ENCODE measurements around the gene TMEM167B. TPM values are rescaled to one million over a fixed set of nuclear protein-coding genes. Genes with fewer than 3 reads are reported as not detected.
"Not testable (repeated sequence)": the region's sequence is repeated elsewhere in the genome, so short reads cannot be mapped to it uniquely, and the experiment has no call there.

TMEM167B gene
- total RNA-seq: 10 to 100 TPM; 24.0 to 54.9 TPM

DNA sequence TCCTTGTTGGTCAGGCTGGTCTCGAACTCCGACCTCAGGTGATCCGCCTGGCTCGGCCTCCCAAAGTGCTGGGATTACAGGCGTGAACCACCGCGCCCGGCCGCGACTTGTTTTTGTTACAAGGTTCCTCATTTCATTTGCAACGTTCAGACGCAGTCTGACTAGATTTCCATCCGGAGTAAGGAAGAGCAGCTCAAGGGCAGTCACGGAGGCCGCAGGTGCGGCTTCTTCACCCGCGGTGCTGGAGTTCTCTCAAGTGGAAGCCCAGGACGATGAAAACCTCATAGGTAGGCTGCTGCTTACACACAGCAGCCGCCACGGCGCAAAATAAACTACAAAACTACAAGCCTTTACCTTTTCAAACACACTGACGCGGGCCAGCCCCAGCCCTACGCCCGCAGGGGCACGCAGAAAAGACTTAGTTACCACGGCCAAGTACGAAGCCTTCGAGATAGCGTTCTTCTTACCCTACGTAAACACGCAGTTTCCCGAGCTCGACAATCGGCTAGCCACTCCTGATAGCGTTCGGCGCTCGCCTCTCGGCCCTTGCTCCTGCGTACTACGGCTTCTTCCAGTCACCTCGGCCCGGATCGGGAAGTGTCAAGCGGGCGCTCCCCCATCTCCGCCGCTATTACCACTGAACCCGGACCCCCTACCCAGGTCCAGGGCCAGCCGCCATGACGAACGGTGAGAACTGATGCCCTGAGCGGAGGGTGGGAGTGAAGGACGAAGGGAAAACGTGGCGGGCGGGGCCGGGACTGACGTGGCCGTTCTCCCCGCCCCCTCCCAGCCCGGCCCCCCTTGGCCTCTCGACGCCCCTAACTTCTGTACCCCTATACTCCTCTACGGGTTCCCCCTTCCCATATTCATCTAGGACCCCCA lies at the start of gene TMEM167B:
TMEM167B (plus strand) TSS at position 569 of the 882 bp plus-strand sequence; CDS start at position 678, 109 bp downstream.
- DNase-seq (ENCODE audit: low spot score in 2 of 2) (peak; percentile 84 to 88), ATAC-seq (peak; percentile 91 to 95)
- H3K9me3 Mint-ChIP-seq: no peaks in the 10 kb centered on the region

DNA sequence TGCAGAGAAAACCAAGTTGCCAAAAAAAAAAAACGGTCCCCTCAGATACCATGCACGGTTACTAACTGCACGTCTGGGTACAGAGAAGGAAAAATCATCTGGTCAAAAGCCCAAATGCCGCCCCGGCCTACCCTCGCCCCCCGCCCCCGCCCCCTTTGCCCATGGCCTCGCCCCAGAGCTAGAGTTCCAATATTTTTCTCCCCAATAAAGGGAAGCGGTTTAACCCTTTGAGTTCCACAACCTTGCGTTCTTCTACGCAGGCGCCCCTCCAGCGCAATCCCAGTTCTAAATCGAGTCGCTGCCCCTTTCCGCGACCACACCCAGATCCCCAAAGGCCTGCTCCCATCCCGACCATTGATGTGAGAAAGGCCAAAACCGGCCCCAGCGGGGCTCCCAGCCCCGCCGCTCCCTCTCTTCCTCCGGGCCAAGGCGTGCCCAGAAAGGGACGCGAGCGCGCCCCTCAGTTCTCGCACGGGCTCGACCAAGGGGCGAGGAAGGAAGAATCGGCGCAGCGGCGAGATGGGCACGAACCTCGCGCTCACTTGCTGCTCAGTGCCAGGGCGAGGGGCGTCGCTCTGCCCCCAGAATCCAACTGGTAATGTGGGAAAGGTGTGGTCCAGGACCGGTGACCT lies 49.5 kb upstream of the TMEM167B start:
- H3K27ac Mint-ChIP-seq: peak overlapping the region; percentile 81 to 85
- ATAC-seq: peak; percentile 12 to 22
- no peak for DNase-seq (ENCODE audit: low spot score in 2 of 2)
- H3K9me3 Mint-ChIP-seq: no peaks in the 10 kb centered on the region
- H3K36me3 Mint-ChIP-seq: no peaks in the 10 kb centered on the region

More for the DNA sequence above, at the start of gene TMEM167B:
- Mint-ChIP-seq H3K36me3 (peaks cover 18 to 22% of the 10 kb centered on the region in 2 donors), H3K27ac (peak within 1 kb of the TSS; percentile 97)

DNA sequence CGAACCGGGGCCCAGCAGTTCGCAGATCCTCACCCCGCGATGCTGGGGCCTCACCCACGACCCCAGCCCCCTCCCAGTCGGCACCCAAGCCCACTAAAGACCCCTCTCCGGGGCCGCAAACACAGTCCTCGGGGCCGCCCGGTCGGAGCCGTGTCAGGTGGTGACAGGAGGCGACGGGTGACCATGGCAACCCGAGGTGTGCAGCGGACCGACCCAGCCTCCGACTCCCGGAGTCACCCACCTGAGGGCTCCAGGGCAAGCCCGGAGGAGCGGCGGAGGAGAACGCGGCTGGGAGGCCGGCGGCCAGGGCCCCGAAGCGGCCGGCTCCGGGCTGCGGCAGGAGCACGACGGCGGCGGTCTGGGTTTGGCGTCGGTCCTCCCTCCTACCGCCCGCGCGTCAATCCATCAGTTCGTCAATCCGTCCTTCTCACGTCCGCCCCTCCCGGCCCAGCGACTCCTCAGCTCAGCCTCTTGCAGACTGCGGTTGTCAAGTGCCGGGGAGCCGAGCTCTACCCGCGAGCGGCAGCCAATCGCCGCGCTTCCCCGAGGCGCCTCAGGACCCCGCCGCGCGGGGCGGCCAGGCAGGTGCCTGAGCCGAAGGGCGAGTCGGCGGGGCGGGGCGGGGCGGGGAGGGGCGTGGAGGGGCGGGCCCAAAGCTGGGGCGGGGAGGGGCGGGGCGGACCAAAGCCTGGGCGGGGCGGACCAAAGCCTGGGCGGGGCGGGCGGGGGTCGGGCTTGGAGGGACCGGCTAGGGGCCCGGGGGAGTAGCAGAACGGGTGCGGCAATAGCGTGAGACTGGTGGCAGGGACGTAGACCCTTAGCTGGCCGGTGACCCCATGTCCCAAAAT lies 48.7 kb upstream of the TMEM167B start, which contains the start of gene WDR47:
WDR47 (minus strand) TSS at position 482 of the 848 bp plus-strand sequence. CDS start 18,590 bp downstream, outside the sequence.
- DNase-seq (ENCODE audit: low spot score in 2 of 2): peak; percentile 95 to 96
- no peaks in the 10 kb centered on the region for H3K9me3 Mint-ChIP-seq
- no peaks in the 10 kb centered on the region for H3K36me3 Mint-ChIP-seq
- ATAC-seq: peak; percentile 97 to 98
- H3K27ac Mint-ChIP-seq: peak within 1 kb of the TSS; percentile 85 to 88

DNA sequence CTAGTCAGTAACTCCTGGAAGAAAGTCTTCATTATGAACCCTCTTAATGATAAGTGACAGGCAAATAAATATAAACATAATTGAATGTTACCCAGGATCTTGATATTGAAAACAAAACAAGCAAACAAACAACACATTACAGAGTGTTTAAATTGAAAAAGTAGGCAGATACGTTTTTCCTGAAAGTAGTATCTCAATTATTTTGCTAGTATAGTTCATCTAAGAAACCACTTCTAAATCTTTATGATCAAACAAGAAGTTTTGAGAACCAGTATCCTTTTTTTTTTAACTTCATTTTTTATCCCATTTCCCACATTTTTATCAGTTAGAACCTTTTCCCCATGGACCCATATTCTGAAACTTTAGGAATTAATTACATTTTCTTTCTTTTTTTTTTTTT lies 45.0 kb upstream of the TMEM167B start:
- ATAC-seq: no peak
- Mint-ChIP-seq H3K36me3 (no peaks in the 10 kb centered on the region), H3K9me3 (no peaks in the 10 kb centered on the region), H3K27ac (no peak overlapping the region)
- DNase-seq (ENCODE audit: low spot score in 2 of 2): no peak

DNA sequence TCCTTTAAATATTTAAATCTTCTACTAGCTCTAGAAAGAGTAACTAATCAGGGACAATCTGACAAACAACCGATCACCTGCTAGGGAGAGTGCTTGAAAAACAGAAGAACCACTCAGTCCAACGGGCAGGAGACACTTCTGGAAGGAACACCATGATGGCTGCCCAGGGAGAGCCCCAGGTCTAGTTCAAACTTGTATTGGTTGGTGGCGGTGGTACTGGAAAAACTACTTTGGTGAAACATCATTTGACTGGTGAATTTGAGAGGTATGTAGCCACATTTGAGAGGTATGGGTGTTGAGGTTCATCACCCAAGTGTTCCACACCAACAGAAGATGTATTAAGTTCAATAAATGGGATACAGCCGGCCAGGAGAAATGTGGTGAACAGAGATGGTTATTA lies 43.9 kb upstream of the TMEM167B start:
- ATAC-seq: no peak
- no peak overlapping the region for H3K27ac Mint-ChIP-seq
- no peaks in the 10 kb centered on the region for H3K36me3 Mint-ChIP-seq
- no peak for DNase-seq (ENCODE audit: low spot score in 2 of 2)
- H3K9me3 Mint-ChIP-seq: no peaks in the 10 kb centered on the region

DNA sequence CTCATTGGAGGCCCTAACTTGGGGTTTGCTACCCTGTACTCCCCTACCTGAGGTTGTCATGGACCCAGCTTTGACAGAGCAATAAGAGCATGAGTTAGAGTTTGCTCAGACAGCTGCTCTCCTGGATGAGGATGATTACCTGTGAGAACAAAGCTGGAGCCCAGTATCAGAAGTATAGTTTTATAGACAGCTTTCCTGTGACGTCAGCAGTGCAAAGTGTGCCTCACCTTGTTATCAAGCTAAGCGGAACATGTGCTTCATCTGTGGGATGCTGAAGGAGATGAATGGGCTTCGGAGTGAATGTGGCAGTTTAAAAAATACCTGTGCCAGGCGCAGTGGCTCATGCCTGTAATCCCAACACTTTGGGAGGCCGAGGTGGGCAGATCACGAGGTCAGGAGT lies 43.2 kb upstream of the TMEM167B start:
- H3K36me3 Mint-ChIP-seq: no peaks in the 10 kb centered on the region
- no peaks in the 10 kb centered on the region for H3K9me3 Mint-ChIP-seq
- ATAC-seq (no peak), DNase-seq (ENCODE audit: low spot score in 2 of 2) (no peak)
- H3K27ac Mint-ChIP-seq: no peak overlapping the region

DNA sequence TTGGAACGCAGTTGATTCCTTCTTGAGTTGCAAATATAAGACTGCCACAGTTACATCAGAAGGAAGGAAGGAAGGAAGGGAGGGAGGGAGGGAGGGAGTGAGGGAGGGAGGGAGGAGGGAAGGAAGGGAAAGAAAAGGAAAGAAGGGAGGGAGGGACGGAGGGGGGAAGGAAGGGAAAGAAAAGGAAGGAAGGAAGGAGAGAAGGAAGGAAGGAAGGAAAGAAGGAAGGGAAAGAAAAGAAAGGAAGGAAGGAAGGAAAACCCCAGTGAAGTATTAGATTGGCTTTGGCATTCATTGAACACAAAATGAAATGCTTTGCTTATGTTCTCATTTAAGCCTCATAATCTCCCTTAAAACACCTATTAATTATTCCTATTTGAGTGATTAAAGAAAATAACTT lies 42.2 kb upstream of the TMEM167B start:
- Mint-ChIP-seq H3K9me3 (no peaks in the 10 kb centered on the region), H3K27ac (no peak overlapping the region), H3K36me3 (no peaks in the 10 kb centered on the region)
- no peak for ATAC-seq
- DNase-seq (ENCODE audit: low spot score in 2 of 2): no peak

DNA sequence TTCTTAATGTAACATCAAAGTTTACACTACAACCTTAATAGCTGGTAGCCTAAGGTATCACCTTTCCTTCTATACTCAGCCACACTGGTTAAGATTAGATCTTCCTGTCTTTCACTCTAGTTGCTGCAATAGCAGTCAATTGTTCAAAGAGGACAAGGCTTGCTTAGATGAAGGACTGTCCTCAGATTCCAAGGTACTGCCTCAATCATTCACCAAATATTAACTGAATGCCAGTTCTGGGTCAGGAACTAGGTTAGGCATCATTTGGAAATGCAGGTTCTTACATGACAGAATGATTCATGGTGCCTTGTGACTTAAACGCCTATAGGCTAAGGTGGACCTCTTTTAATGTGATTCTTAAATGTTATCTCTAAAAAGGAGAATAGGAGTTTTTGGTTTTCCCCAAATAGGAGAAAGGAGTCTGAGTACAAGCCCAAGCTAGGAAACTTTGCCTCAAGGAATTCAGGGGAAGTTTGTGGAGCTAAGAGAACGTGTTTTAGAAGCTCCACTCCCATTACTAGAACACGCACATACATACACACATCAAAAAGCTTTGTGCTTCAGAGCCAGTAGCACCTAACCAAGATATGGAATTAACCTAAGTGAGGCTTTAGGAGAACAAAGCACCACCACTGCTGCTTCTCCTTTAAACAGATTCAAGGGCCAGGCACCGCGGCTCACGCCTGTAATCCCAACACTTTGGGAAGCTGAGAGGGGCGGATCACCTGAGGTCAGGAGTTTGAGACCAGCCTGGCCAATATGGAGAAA lies 40.2 kb upstream of the TMEM167B start:
- no peak for ATAC-seq
- no peak for DNase-seq (ENCODE audit: low spot score in 2 of 2)
- no peaks in the 10 kb centered on the region for H3K36me3 Mint-ChIP-seq
- no peak overlapping the region for H3K27ac Mint-ChIP-seq
- H3K9me3 Mint-ChIP-seq: no peaks in the 10 kb centered on the region

DNA sequence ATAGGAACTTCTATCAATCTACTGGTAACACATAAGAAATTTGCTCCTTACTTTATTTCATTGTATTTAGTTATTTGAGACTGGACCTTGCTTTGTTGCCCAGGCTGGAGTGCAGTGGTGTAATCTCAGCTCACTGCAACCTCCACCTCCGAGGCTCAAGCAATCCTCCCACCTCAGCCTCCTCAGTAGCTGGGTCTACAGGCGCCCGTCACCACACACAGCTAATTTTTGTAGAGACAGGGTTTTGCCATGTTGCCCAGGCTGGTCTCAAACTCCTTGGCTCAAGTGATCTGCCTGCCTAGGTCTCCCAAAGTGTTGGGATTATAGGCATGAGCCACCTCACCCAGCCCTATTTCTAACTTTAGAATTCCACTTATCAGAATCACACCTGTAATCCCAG lies 38.4 kb upstream of the TMEM167B start:
- H3K36me3 Mint-ChIP-seq; H3K27ac Mint-ChIP-seq; ATAC-seq; DNase-seq (ENCODE audit: low spot score in 2 of 2); H3K9me3 Mint-ChIP-seq: not testable (repeated sequence)

DNA sequence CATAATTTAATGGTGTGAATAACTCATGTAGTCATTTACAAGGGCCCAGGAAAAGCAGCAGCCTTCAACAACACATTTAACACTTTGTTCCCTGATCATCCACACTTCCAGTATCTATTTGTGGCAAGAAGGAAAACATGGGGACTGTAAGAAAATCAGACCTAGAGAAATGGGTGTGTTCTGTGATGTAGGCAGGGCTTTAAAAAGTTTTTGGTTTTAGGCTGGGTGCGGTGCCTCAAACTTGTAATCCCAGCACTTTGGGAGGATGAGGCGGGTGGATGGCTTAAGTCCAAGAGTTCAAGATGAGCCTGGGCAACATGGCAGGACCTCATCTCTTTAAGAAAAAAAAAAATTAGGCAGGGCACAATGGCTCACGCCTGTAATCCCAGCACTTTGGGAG lies 34.5 kb upstream of the TMEM167B start:
- Mint-ChIP-seq H3K27ac (no peak overlapping the region), H3K9me3 (no peaks in the 10 kb centered on the region), H3K36me3 (no peaks in the 10 kb centered on the region)
- ATAC-seq (no peak), DNase-seq (ENCODE audit: low spot score in 2 of 2) (no peak)

DNA sequence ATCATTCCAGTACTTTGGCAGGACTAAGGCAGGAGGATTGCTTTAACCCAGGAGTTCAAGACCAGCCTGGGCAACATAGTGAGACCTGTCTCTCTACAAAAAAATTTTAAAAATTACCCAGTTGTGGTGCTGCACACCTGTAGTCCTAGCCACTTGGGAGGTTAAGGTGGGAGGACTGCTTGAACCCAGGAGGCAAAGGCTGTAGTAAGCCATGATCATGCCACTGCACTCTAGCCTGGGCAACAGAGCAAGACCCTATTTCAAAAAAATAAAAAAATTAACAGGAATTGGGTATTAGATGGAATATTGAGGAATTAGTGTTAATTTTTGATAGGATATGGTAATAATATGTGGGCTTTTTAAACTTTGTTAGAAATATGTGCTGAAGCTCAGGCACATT lies 31.5 kb upstream of the TMEM167B start:
- no peak overlapping the region for H3K27ac Mint-ChIP-seq
- DNase-seq (ENCODE audit: low spot score in 2 of 2): no peak
- ATAC-seq: no peak
- H3K36me3 Mint-ChIP-seq: no peaks in the 10 kb centered on the region
- H3K9me3 Mint-ChIP-seq: no peaks in the 10 kb centered on the region

DNA sequence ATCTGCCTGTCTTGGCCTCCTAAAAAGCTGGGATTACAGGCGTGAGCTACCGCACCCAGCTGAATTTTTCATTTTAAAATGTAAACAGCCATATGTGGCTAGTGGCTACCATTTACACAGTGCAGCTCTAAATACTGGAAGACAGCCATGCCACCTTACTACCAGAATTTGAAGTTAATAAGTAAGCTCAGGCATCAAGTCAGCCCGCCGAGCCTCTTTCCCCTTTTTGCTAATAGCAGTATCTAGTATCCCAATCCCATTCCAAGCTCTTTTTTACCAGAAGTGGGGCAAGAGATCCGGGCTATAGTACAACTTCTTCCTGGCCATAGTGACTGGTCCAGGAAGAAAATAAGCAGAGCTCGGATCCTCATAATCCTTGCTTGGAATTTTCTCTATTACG lies 29.9 kb upstream of the TMEM167B start:
- H3K9me3 Mint-ChIP-seq: no peaks in the 10 kb centered on the region
- H3K27ac Mint-ChIP-seq: no peak overlapping the region
- ATAC-seq (no peak), DNase-seq (ENCODE audit: low spot score in 2 of 2) (no peak)
- no peaks in the 10 kb centered on the region for H3K36me3 Mint-ChIP-seq

DNA sequence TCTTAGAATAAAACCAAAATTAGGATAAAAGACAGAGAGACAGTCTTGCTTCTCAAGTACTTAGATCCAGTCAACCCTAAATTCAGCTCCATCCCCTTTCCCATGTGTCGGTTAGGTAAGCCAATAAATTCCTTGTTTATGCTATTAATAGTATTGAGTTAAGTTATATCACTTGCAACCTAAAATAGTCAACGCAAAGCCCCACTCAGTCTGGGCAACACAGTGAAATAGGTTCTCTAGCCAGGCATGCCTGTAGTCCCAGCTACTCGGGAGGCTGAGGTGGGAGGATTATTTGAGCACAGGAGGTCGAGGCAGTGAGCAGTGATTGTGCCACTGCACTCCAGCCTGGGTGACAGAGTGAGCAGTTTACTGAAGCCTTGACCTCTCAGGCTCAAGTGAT lies 29.4 kb upstream of the TMEM167B start:
- H3K9me3 Mint-ChIP-seq: no peaks in the 10 kb centered on the region
- no peaks in the 10 kb centered on the region for H3K36me3 Mint-ChIP-seq
- DNase-seq (ENCODE audit: low spot score in 2 of 2): no peak
- no peak overlapping the region for H3K27ac Mint-ChIP-seq
- ATAC-seq: no peak

DNA sequence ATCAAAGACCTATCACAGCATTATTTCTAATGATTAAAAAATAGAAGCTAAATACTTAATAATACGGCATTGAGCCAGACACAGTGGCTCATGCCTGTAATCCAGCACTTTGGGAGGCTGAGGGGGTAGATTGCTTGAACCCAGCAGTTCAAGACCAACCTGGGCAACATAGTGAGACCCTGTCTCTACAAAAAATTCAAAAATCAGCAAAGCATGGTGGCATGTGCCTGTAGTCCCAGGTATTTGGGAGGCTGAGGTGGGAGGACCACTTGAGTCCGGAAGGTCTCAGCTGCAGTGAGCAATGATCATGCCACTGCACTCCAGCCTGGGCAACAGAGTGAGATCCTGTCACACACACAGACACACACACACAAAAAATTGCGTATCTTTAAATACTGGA lies 25.4 kb upstream of the TMEM167B start:
- no peaks in the 10 kb centered on the region for H3K9me3 Mint-ChIP-seq
- H3K36me3 Mint-ChIP-seq: no peaks in the 10 kb centered on the region
- DNase-seq (ENCODE audit: low spot score in 2 of 2) (no peak), ATAC-seq (no peak)
- H3K27ac Mint-ChIP-seq: peak overlapping the region in 1 of 2 donors; percentile 0

DNA sequence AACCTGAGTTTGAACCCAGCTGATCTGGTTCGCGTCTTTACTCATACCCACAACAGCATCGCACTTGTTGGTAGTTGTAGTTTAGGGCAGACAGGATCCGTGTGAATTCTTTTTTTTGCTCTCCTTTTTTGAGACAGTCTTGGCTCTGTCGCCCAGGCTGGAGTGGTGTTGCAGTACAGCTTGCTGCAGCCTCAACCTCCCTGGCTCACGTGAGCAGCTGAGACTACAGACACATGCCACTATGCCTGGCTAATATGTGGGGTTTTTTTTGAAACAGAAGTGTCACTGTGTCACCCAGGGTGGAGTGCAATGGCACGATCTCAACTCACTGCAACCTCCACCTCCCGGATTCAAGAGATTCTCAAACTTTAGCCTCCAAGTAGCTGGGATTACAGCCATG lies 22.7 kb upstream of the TMEM167B start:
- Mint-ChIP-seq H3K27ac (no peak overlapping the region), H3K36me3 (no peaks in the 10 kb centered on the region)
- no peak for ATAC-seq

DNA sequence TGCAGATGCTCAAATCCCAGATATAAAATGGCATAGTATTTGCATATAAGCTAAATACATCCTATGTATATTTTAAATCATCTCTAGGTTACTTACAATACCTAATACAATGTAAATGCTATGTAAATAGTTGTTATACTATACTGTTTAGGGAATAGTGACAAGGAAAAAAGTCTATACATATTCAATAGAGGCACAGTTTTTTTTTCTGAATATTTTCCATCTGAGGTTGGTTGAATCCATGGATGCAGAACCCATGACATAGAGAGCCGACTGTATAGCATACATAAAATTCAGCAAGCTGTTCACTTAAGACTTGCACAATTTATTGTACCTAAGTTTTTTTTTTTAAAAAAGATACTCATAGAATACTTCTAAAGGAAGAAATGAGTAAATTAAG lies 21.3 kb upstream of the TMEM167B start:
- Mint-ChIP-seq H3K9me3 (no peaks in the 10 kb centered on the region), H3K36me3 (no peaks in the 10 kb centered on the region), H3K27ac (no peak overlapping the region)
- DNase-seq (ENCODE audit: low spot score in 2 of 2) (no peak), ATAC-seq (no peak)

More for the DNA sequence above, 22.7 kb upstream of the TMEM167B start:
- DNase-seq (ENCODE audit: low spot score in 2 of 2): no peak
- H3K9me3 Mint-ChIP-seq: no peaks in the 10 kb centered on the region
